ENCODE measurements around the gene SLC4A2. TPM values are rescaled to one million over a fixed set of nuclear protein-coding genes. Genes with fewer than 3 reads are reported as not detected.

Gene SLC4A2
- total RNA-seq, 1 donor = 65.4 TPM

GRCh38 chr7:151103973-151104372, 44.6 kb downstream of the SLC4A2 start:
- no peak overlapping the region for H3K4me3 ChIP-seq (ENCODE audit: low read depth, low read length)
- no peak for TF ChIP-seq CTCF (IDR thresholded peaks at IDR 0.05; ENCODE audit: insufficient read depth, low read length)
- no peak for DNase-seq (ENCODE audit: low read depth)

DNA sequence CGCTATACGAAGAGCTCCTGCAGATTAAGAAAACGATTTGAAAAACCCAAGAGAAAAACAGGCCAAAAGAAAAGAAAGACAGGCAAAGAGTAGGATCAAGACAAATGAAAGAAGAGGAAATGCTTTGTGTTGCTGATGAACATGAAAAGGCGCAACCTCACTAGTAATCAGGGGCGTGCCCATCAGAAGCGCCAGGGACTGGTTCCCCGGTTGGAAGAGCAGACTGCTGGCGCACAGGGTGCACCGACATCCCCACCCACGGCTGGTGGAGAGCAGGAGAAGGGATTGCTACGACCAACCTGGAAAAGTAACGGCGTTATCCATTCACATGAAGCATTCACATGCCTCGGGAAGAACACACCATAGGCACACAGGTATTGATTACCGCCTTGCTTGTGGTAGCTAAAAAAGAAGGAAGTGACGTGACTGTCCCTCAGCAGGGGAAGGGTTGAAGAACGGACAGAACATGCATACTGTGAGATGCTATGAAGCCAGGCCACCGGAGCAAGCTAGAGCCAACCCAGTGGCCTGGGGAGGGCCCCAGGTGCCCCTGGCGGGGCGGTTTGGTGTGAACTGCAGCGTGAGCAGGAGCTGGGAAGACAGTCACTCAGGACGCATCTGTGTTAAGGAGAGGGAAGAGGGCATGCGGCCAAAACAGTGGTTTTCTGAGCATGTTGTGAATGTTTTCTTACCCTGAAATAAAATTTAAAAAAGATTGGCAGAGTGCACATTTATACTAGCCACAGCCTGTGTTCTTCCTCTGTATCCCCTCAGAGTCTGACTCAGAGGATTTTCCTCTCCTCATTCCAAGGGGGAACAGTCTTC, 45.2 kb downstream of the SLC4A2 start:
- TF ChIP-seq CTCF (IDR thresholded peaks at IDR 0.05; ENCODE audit: insufficient read depth, low read length) = no peak
- no peak overlapping the region for H3K4me3 ChIP-seq (ENCODE audit: low read depth, low read length)
- DNase-seq (ENCODE audit: low read depth) = peak; percentile 65

DNA sequence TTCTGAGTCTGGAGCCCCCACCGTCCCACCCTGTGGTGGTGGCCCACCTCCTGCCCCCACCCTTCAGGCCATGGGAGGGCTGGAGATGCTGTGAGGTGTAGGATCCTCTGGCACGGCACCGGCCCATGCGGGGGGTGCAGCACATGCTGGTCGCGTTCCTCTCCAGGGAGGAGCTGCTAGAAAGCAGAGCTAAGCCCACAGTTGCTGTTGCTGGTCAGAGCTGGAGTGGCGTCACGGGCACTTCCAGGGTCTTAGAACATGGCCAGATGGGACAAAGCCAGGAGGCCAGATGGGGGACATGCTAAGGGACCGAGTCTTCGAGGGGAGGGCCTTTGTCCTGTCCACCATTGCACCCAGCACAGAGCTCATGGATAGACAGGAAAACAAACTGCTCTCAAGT, 48.5 kb downstream of the SLC4A2 start:
- DNase-seq (ENCODE audit: low read depth) = no peak

GRCh38 chr7:151109094-151110048, 50.0 kb downstream of the SLC4A2 start:
- peak; percentile 73 for DNase-seq (ENCODE audit: low read depth)
- H3K4me3 ChIP-seq (ENCODE audit: low read depth, low read length) = no peak overlapping the region
- TF ChIP-seq CTCF (IDR thresholded peaks at IDR 0.05; ENCODE audit: insufficient read depth, low read length) = no peak

More for the DNA sequence above, 48.5 kb downstream of the SLC4A2 start:
- no peak for TF ChIP-seq CTCF (IDR thresholded peaks at IDR 0.05; ENCODE audit: insufficient read depth, low read length)
- no peak overlapping the region for H3K4me3 ChIP-seq (ENCODE audit: low read depth, low read length)

- DNase-seq (ENCODE audit: low read depth) = no peak
- TF ChIP-seq CTCF (IDR thresholded peaks at IDR 0.05; ENCODE audit: insufficient read depth, low read length) = no peak
- no peak overlapping the region for H3K4me3 ChIP-seq (ENCODE audit: low read depth, low read length)
These were observed 51.0 kb downstream of the SLC4A2 start for GRCh38 chr7:151110236-151110940.

DNA sequence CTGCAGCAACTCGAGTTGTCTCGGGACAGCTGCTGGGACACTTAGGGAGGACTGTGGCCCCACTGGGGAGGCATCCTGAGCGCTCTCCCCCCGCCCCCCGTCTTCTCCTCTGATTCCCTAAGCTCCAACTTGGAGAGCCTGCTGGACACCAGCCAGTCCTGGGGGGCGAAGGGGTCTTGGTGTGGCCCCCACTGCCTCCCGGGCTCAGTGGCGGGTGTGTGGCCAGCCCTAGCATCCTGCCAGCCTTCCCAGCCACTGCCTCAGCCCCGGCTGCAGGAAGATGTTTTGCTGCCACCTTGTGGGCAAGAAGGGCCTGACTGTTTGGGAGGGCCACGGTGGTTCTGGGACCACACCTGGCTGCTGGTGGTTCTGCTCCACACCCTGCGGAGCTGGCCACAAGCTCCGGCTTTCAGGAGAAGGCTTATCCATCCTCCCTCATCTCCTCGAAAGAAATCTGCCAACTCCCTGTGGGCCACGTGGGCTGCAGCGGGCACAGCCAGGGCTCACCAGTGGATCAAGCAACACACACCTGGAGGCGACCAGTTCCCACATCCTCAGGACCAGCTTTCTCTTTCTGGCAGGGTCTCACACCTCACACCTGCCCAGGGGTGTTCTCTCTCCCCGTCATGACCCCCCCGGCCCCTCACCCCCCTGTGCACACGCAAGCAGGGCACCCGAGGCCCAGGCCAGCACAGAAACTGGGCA, 51.7 kb downstream of the SLC4A2 start:
- H3K4me3 ChIP-seq (ENCODE audit: low read depth, low read length) = no peak overlapping the region
- TF ChIP-seq CTCF (IDR thresholded peaks at IDR 0.05; ENCODE audit: insufficient read depth, low read length) = peak; percentile 90
- DNase-seq (ENCODE audit: low read depth) = peak; percentile 72

All from fibroblast of the aortic adventitia (primary cell).